ENCODE measurements around the gene RAMACL.

DNA sequence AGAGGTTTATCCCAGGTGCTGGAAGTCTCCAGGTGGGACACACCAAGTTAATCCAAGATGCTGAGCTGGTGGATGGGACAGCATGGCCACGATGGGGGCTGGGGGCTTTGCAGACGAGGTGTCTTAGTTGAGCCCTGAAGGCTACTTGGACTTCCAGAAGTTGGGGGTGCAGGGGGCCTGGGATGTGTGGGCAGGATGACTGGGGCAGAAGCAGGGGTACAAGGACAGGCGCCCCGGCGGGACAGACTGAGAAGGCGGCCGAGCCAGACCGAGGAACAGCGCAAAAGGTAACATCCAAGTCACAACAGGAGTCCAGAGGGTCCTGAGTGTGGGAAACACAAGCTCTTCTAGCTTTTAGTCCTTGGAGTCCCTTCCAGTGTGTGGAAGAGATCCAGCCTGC is 23.8 kb downstream of the RAMACL start:
- TF ChIP-seq ZNF629 (tag by site-specific recombination; IDR thresholded peaks at IDR 0.05) = no peak
- TF ChIP-seq KLF16 (tag by site-specific recombination; IDR thresholded peaks at IDR 0.05) = no peak
- no peak for TF ChIP-seq ZNF112 (tag by site-specific recombination; IDR thresholded peaks at IDR 0.05)
- TF ChIP-seq, protein P1, sequence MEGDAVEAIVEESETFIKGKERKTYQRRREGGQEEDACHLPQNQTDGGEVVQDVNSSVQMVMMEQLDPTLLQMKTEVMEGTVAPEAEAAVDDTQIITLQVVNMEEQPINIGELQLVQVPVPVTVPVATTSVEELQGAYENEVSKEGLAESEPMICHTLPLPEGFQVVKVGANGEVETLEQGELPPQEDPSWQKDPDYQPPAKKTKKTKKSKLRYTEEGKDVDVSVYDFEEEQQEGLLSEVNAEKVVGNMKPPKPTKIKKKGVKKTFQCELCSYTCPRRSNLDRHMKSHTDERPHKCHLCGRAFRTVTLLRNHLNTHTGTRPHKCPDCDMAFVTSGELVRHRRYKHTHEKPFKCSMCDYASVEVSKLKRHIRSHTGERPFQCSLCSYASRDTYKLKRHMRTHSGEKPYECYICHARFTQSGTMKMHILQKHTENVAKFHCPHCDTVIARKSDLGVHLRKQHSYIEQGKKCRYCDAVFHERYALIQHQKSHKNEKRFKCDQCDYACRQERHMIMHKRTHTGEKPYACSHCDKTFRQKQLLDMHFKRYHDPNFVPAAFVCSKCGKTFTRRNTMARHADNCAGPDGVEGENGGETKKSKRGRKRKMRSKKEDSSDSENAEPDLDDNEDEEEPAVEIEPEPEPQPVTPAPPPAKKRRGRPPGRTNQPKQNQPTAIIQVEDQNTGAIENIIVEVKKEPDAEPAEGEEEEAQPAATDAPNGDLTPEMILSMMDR (tag by site-specific recombination; IDR thresholded peaks at IDR 0.05) = no peak
- no peak for TF ChIP-seq ZNF16 (tag by site-specific recombination; IDR thresholded peaks at IDR 0.05; ENCODE audit: low read depth)
- TF ChIP-seq ZNF10 (tag by site-specific recombination; IDR thresholded peaks at IDR 0.05) = no peak
- TF ChIP-seq TCF7L2 (IDR thresholded peaks at IDR 0.05; ENCODE audit: borderline replicate concordance, low read depth, low read length) = no peak
- TF ChIP-seq, protein P2, sequence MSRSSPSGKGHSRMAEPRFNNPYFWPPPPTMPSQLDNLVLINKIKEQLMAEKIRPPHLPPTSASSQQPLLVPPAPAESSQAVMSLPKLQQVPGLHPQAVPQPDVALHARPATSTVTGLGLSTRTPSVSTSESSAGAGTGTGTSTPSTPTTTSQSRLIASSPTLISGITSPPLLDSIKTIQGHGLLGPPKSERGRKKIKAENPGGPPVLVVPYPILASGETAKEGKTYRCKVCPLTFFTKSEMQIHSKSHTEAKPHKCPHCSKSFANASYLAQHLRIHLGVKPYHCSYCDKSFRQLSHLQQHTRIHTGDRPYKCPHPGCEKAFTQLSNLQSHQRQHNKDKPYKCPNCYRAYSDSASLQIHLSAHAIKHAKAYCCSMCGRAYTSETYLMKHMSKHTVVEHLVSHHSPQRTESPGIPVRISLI (tag by site-specific recombination; IDR thresholded peaks at IDR 0.05) = no peak
- TF ChIP-seq, protein P3, sequence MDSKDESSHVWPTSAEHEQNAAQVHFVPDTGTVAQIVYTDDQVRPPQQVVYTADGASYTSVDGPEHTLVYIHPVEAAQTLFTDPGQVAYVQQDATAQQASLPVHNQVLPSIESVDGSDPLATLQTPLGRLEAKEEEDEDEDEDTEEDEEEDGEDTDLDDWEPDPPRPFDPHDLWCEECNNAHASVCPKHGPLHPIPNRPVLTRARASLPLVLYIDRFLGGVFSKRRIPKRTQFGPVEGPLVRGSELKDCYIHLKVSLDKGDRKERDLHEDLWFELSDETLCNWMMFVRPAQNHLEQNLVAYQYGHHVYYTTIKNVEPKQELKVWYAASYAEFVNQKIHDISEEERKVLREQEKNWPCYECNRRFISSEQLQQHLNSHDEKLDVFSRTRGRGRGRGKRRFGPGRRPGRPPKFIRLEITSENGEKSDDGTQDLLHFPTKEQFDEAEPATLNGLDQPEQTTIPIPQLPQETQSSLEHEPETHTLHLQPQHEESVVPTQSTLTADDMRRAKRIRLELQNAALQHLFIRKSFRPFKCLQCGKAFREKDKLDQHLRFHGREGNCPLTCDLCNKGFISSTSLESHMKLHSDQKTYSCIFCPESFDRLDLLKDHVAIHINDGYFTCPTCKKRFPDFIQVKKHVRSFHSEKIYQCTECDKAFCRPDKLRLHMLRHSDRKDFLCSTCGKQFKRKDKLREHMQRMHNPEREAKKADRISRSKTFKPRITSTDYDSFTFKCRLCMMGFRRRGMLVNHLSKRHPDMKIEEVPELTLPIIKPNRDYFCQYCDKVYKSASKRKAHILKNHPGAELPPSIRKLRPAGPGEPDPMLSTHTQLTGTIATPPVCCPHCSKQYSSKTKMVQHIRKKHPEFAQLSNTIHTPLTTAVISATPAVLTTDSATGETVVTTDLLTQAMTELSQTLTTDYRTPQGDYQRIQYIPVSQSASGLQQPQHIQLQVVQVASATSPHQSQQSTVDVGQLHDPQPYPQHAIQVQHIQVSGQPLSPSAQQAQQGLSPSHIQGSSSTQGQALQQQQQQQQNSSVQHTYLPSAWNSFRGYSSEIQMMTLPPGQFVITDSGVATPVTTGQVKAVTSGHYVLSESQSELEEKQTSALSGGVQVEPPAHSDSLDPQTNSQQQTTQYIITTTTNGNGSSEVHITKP (tag by site-specific recombination; IDR thresholded peaks at IDR 0.05) = no peak
- TF ChIP-seq ZNF223 (tag by site-specific recombination; IDR thresholded peaks at IDR 0.05) = no peak
- no peak for TF ChIP-seq YY1 (tag by site-specific recombination; IDR thresholded peaks at IDR 0.05)
- no peak for TF ChIP-seq ZFP41 (tag by site-specific recombination; IDR thresholded peaks at IDR 0.05; ENCODE audit: borderline replicate concordance)
- no peak for TF ChIP-seq ZNF133 (tag by site-specific recombination; IDR thresholded peaks at IDR 0.05)
